ENCODE results near the gene ASB18.
"Not testable (repeated sequence)": the region's sequence is repeated elsewhere in the genome, so short reads cannot be mapped to it uniquely, and the experiment has no call there.

The ASB18 gene

DNA sequence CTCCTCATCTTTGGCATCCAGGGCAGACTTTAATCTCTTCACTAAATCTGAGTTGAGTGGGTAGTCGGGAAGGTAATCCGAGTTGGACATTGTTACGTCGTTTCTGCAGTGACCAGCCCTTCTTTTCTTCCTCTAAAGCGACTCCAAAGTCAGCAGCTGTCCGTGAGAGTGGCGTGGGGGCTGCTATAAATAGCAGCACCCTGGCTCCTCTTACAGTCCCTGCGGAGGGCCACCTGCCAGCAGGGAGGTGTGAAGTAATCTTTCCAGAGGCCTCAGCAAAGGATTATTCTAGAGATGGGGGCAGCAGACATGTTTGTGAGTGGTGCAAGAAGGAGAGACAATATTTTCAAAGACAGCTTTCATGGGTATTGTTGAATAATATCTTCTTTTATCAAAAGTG, at the start of gene ASB18:
ASB18 (minus strand) TSS at position 151 of the 400 bp plus-strand sequence; CDS start at position 90, 61 bp downstream.
- no peak for DNase-seq

GRCh38 chr2:236311286-236311685, 47.1 kb upstream of the ASB18 start:
- DNase-seq: no peak

GRCh38 chr2:236309669-236310029, 45.4 kb upstream of the ASB18 start:
- DNase-seq: no peak

- no peak for DNase-seq
These were observed 44.9 kb upstream of the ASB18 start for GRCh38 chr2:236308855-236309668.

- DNase-seq: no peak
These were observed 43.4 kb upstream of the ASB18 start for GRCh38 chr2:236307641-236308040.

- no peak for DNase-seq
These were observed 42.8 kb upstream of the ASB18 start for GRCh38 chr2:236306825-236307540.

GRCh38 chr2:236305964-236306605, 41.9 kb upstream of the ASB18 start:
- DNase-seq: no peak

- DNase-seq: no peak
These were observed 41.3 kb upstream of the ASB18 start for GRCh38 chr2:236305531-236305930.

DNA sequence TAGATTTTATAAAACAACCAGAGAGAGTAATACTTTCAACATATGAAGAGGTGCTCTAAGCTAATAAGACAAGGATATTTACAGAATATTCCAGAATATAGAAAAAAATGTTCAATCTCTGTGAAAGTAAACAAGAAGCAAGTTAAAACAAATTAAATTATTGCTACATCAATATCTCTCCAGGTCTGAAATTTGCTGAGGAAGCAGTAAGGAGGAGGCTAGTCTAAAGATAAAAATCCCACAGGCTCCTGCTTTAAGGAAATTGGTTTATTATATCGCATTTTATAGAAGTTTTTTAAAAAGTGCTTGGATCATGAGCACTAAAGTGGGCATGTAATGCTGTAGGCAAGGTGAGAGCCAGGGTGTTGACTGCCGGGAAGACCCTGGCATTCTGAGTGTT, 39.7 kb upstream of the ASB18 start:
- DNase-seq: no peak

GRCh38 chr2:236302555-236302954, 38.3 kb upstream of the ASB18 start:
- no peak for DNase-seq

GRCh38 chr2:236298924-236299475, 34.8 kb upstream of the ASB18 start:
- DNase-seq: no peak

GRCh38 chr2:236295481-236295880, 31.3 kb upstream of the ASB18 start:
- no peak for DNase-seq

DNA sequence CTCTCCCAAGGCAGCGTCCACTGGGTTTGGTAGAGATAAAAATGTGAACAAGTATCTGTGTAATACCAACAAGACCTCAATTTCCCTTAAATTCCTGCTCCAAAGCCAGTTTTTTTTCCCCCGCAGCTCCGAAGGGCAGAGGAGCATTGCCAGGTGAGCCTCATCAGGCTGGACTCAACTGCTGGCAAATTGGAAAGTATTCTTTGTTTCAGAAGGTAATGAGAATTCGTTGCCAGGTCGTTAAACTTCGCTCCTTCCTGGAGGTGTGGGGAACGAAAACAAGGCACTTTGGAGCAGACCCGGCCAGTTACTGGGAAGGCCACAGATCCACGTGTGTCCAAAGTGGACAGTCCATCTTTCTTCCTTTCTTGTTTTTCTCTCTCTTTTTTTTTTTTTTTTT, 30.4 kb upstream of the ASB18 start:
- DNase-seq: no peak

- no peak for DNase-seq
These were observed 29.1 kb upstream of the ASB18 start for GRCh38 chr2:236293241-236293810.

- DNase-seq: no peak
These were observed 27.7 kb upstream of the ASB18 start for GRCh38 chr2:236291911-236292310.

- DNase-seq: no peak
These were observed 27.3 kb upstream of the ASB18 start for GRCh38 chr2:236291476-236291875.

DNA sequence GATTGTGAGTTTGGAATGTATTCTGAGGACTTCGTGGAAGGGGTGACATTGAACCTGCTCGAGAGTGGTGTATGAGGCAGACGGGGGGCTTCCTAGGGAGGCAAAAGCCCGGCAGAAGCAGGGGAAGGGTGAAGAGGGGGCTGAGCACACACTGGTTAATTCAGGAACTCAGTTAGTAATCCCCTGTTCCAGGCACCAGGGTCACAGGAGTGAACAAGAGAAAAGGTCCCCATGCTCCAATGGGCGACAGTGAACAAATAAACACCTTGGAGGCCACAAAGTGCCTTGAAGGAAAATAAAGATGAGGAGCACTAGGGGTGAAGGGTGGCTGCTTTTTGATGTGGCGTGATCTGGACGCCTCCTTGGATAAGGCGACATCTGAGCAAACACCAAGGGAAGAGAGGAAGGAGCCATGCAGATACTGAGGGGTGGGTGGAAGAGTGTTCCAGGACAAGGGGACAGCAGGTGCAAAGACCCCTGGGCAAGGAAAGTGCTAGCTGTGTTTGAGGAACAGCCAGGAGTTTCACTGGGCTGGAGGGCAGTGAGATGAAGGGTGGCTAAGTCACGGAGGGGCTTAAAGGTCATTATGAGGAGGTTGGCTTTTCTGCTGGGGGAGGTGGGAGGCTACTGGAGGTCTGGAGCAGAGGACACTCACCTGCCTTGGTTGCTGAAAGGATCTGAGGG, 26.7 kb upstream of the ASB18 start:
- no peak for DNase-seq

DNA sequence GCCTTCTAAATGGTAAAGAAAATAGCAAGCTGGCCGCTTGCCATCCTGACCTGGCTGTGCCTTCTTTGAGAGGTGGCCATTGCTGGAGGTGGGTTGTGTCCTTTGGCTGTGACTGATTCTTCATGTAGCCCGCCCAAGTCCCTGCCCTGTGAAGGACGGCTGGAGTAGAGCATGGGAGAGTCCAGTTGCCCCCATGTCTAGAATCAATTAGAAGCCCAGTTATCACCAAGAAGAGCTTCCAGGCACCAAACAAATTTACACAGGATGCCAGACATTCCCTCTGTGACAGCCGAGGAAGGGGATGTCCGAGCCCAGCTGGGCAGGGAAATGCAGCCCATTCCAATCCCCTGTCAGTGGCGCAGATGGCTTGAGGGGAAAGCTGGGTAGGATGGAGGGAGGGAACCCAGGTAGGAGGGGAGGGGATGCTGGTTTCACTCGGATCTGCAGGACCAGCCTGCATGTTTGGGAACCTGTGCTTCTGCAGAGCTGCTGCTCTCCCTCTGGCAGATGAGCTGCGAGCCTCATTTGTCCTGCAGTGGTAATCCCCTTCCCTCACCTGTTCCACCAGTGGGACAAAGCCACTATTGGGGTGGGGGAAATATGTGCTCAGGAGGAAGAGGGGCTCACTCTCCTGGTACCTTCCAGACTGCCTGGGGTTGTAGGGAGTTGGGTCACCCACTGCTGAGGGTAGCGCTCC, 25.7 kb upstream of the ASB18 start:
- no peak for DNase-seq

- not testable (repeated sequence) for DNase-seq
These were observed 24.2 kb upstream of the ASB18 start for GRCh38 chr2:236288373-236288772.

- DNase-seq: no peak
These were observed 23.4 kb upstream of the ASB18 start for GRCh38 chr2:236287656-236288055.

DNA sequence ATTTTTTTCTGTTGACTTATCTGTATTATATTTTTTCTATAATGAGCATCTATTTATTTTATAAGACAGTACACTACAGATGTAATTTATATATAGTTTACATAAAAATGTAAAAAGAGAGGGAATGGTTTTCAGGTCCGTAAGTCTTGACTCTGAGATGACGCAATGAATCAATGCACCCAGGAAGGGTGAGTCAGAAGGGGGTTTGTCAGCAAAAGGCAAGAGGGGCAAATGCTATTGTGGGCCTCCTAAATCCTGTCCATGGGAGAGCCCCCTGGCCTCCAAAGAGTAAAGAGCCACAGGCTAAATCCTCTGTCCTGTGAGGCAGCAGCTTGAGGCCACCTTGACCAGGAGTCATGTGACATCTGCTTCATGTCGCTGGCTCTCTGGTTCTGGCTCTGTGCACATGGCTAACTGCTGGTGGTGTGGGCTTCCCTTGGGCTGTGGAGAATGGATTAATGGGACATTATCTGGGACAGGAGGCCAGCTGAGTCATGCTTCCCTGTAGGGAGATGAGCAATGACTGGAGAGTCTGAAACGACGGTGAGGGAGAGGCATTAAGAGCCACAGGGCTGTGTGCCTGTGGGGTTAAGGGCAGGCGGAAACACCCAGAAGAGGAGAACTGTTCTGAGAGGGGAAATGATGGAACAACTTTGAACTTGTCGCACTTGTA, 22.8 kb upstream of the ASB18 start:
- no peak for DNase-seq

Measured in cortex of kidney (tissue), 1 donor.